HCT116 (cell line): ENCODE results near the gene DGKG.

ENCODE experiments used
- CTCF ChIP-seq, 3 experiments: fragments of 200-600 bp in 1 of 3; sonication (generic) in 1 of 3; IDR thresholded peaks in 2 of 3; conservative IDR thresholded peaks in 1 of 3; 2 replicates each; pipeline ENCODE4 v1.5.1; 2012 to 2017; ENCODE audit warnings: low read depth in 2 of 3, low read length in 2 of 3, antibody characterized with exemption in 1 of 3, borderline replicate concordance in 1 of 3, control low read depth in 1 of 3, mild to moderate bottlenecking in 1 of 3, mixed read lengths in 1 of 3, mixed run types in 1 of 3, moderate library complexity in 1 of 3; ENCODE audit not compliant: insufficient read depth in 1 of 3
- JUND ChIP-seq: IDR thresholded peaks from 2 replicates; pipeline ENCODE4 v1.6.1; 2012
- MAX ChIP-seq: IDR thresholded peaks from 2 replicates; pipeline ENCODE4 v1.6.1; 2012
- POLR2A ChIP-seq: IDR thresholded peaks from 2 replicates; pipeline ENCODE4 v1.7.0; 2011; ENCODE audit warnings: borderline replicate concordance; ENCODE audit not compliant: insufficient read depth, insufficient read length; ENCODE audit errors: extremely low read depth
- POLR2AphosphoS5 ChIP-seq: IDR thresholded peaks from 2 replicates; pipeline ENCODE4 v1.6.1; 2011; ENCODE audit warnings: mild to moderate bottlenecking, low read depth, low read length, moderate library complexity
- REST ChIP-seq: IDR thresholded peaks from 2 replicates; pipeline ENCODE4 v1.6.1; 2012; ENCODE audit warnings: low read depth
- YY1 ChIP-seq: IDR thresholded peaks from 2 replicates; pipeline ENCODE4 v1.6.1; 2011; ENCODE audit warnings: low read length, low read depth, moderate library complexity, mild to moderate bottlenecking; ENCODE audit not compliant: insufficient replicate concordance; ENCODE audit errors: extremely low read depth

GRCh38 chr3:186100398-186100797, 261.6 kb downstream of the DGKG start:
- TF ChIP-seq MAX (no peak), POLR2A (no peak), CTCF (IDR thresholded peaks at IDR 0.05 in 2 of 3, conservative IDR thresholded peaks at IDR 0.05 in 1 of 3; ENCODE audit: borderline replicate concordance in 1 of 3, insufficient read depth in 1 of 3, low read depth in 2 of 3, low read length in 2 of 3) (no peak), JUND (no peak), REST (no peak), YY1 (no peak), POLR2AphosphoS5 (no peak)
